ENCODE results near the gene TBC1D5. TPM values are rescaled to one million over a fixed set of nuclear protein-coding genes. Genes with fewer than 3 reads are reported as not detected.

Gene TBC1D5
- total and polyA plus RNA-seq, 2 of the 4 experiments (the other 2 are of a cell fraction): 16.4 to 57.0 TPM

DNA sequence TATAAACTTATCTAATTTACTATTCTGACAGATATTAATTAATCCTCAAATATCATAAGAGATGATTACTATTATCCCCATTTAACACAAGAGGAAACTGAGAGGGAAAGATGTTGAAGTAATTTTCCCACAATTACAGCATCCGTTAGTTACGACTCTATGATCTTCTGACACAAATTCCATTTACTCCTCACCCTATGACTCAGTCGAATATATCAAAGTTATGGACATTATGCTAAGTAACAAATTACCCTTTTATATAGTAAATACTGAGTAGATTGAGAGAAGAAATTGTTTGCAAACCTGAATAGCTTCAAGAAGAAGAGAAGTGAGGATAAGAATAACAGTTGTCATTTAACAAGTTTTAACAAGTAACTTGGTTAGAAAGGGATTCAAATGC, 340.0 kb downstream of the TBC1D5 start:
- no peaks in the 10 kb centered on the region; the same call in 1 of the 2 replicates for H3K9me3 ChIP-seq (ENCODE audit: control insufficient read depth, insufficient read depth, low read length)
- in situ Hi-C loops (cut with MboI; ENCODE audit: low sequenced_read_pairs): no loop called here
- BruUV-seq (replicated peaks): no TSS peak
- no peak overlapping the region for H2BK5ac ChIP-seq (ENCODE audit: low read depth, low read length, poor library complexity, severe bottlenecking)
- no peak overlapping the region for H3K23ac ChIP-seq (ENCODE audit: low read depth, low read length)
- no peak overlapping the region for H3K18ac ChIP-seq (ENCODE audit: low read depth, low read length)
- no peak overlapping the region for H2AFZ ChIP-seq (replicated peaks; ENCODE audit: low read length, poor library complexity)
- no peak overlapping the region for H3K4ac ChIP-seq (ENCODE audit: low read depth, low read length)
- no peak overlapping the region for H2AK5ac ChIP-seq (ENCODE audit: low read depth, low read length)
- no peaks in the 10 kb centered on the region; a peak in 1 of 4 replicates for H3K79me1 ChIP-seq (ENCODE audit: low read depth in 1 of 2, low read length in 2 of 2)
- POLR2A ChIA-PET (ENCODE audit: unreplicated experiment): no interaction called here
- dilution Hi-C loops (cut with HindIII; ENCODE audit: low sequenced_read_pairs, unreplicated experiment): loop anchor here (25.0 kb wide), 1 partner anchor 140 kb away; no protein-coding TSS in a partner anchor
- H3K27me3 ChIP-seq (ENCODE audit: control insufficient read depth, insufficient read depth, low read length): no peaks in the 10 kb centered on the region; the same call in 1 of the 2 replicates
- no CpG with 5 or more reads among the region's 3 CpGs for WGBS, 2 experiments (ENCODE audit: extremely low coverage in 2 of 2, insufficient read length in 1 of 2)
- no peak overlapping the region for H4K8ac ChIP-seq (ENCODE audit: low read depth in 2 of 2, low read length in 2 of 2)
- H2BK20ac ChIP-seq (ENCODE audit: low read depth, low read length): no peak overlapping the region
- no peak overlapping the region for H3K27ac ChIP-seq (ENCODE audit: insufficient read depth, low read length)
- no peaks in the 10 kb centered on the region for H4K20me1 ChIP-seq (ENCODE audit: insufficient read depth, low read length)
- H3K36me3 ChIP-seq (ENCODE audit: control insufficient read depth, insufficient read depth, low read length): no peaks in the 10 kb centered on the region
- H2BK15ac ChIP-seq (ENCODE audit: low read depth, low read length): no peak overlapping the region
- DNase-seq (no peak), ATAC-seq (ENCODE audit: low read depth) (no peak)
- H4K5ac ChIP-seq (ENCODE audit: low read depth, low read length): no peak overlapping the region
- H4K91ac ChIP-seq (ENCODE audit: insufficient read depth, low read depth, low read length): no peak overlapping the region
- TF ChIP-seq RFX5 (IDR thresholded peaks at IDR 0.05; ENCODE audit: low read depth, low read length): no peak
- no peak for TF ChIP-seq CEBPB (IDR thresholded peaks at IDR 0.05; ENCODE audit: low read depth, low read length)
- no peak for TF ChIP-seq POLR2A (IDR thresholded peaks at IDR 0.05; ENCODE audit: low read depth, low read length)
- no peak for TF ChIP-seq BHLHE40 (IDR thresholded peaks at IDR 0.05; ENCODE audit: low read depth, low read length)
- no peak for TF ChIP-seq MAFK (IDR thresholded peaks at IDR 0.05; ENCODE audit: low read depth, low read length)
- no peak for TF ChIP-seq RAD21 (IDR thresholded peaks at IDR 0.05; ENCODE audit: low read length)
- no peak for TF ChIP-seq SMC3 (IDR thresholded peaks at IDR 0.05; ENCODE audit: low read depth, low read length)
- TF ChIP-seq MAZ (IDR thresholded peaks at IDR 0.05; ENCODE audit: borderline replicate concordance, low read depth, low read length): no peak
- TF ChIP-seq, protein P1, sequence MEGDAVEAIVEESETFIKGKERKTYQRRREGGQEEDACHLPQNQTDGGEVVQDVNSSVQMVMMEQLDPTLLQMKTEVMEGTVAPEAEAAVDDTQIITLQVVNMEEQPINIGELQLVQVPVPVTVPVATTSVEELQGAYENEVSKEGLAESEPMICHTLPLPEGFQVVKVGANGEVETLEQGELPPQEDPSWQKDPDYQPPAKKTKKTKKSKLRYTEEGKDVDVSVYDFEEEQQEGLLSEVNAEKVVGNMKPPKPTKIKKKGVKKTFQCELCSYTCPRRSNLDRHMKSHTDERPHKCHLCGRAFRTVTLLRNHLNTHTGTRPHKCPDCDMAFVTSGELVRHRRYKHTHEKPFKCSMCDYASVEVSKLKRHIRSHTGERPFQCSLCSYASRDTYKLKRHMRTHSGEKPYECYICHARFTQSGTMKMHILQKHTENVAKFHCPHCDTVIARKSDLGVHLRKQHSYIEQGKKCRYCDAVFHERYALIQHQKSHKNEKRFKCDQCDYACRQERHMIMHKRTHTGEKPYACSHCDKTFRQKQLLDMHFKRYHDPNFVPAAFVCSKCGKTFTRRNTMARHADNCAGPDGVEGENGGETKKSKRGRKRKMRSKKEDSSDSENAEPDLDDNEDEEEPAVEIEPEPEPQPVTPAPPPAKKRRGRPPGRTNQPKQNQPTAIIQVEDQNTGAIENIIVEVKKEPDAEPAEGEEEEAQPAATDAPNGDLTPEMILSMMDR (conservative IDR thresholded peaks at IDR 0.05; ENCODE audit: low read depth, low read length): no peak
- TF ChIP-seq, protein P2, sequence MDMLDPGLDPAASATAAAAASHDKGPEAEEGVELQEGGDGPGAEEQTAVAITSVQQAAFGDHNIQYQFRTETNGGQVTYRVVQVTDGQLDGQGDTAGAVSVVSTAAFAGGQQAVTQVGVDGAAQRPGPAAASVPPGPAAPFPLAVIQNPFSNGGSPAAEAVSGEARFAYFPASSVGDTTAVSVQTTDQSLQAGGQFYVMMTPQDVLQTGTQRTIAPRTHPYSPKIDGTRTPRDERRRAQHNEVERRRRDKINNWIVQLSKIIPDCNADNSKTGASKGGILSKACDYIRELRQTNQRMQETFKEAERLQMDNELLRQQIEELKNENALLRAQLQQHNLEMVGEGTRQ (IDR thresholded peaks at IDR 0.05; ENCODE audit: low read depth, low read length): no peak
- no peak overlapping the region for H3K4me2 ChIP-seq (ENCODE audit: low read depth, low read length)
- no peak overlapping the region for H3K56ac ChIP-seq (ENCODE audit: extremely low read depth, insufficient read depth, low read length)
- no peak overlapping the region for H2BK120ac ChIP-seq (ENCODE audit: low read depth, low read length)
- CTCF ChIA-PET: no interaction called here
- H2AK9ac ChIP-seq (replicated peaks; ENCODE audit: low read depth, low read length, poor library complexity): no peak overlapping the region
- H3K9me1 ChIP-seq (ENCODE audit: insufficient read depth, low read length): no peaks in the 10 kb centered on the region
- H3K4me1 ChIP-seq (ENCODE audit: control insufficient read depth, insufficient read depth, low read length): no peaks in the 10 kb centered on the region
- no peak overlapping the region for H3K4me3 ChIP-seq (ENCODE audit: insufficient read depth, low read depth, low read length)
- H3K9ac ChIP-seq (ENCODE audit: low read depth, low read length): no peak overlapping the region
- intact Hi-C loops (cut with micrococcal nuclease): no loop called here
- no peak overlapping the region for H3K14ac ChIP-seq (replicated peaks; ENCODE audit: low read depth, low read length)

All from IMR-90 (cell line).